PC-3 (cell line): ENCODE results near the gene KCNK3. TPM values are rescaled to one million over a fixed set of nuclear protein-coding genes. Genes with fewer than 3 reads are reported as not detected.

Experiments used
- ATAC-seq: fragments of 200-7000 bp; cut with Tn5 transposase; 2 replicates; pipeline ENCODE4 v1.9.1; 2020; ENCODE audit warnings: mild to moderate bottlenecking, moderate library complexity
- BruUV-seq: library from RNA; stranded (reverse); fragments of 400-500 nt; replicated peaks from 2 replicates; lab custom pipeline; 2021; lab: Mats Ljungman, UMichigan
- CTCF ChIA-PET: fragments of 300-600 bp; sonication (Branson Sonifier 250); formaldehyde crosslinking; loops from one replicate; lab custom pipeline; 2022; ENCODE audit warnings: antibody characterized with exemption; lab: Charles Lee
- POLR2A ChIA-PET: fragments of 300-600 bp; sonication (Branson Sonifier 250); formaldehyde crosslinking; loops from one replicate; lab custom pipeline; 2022; ENCODE audit warnings: antibody characterized with exemption; ENCODE audit not compliant: unreplicated experiment; lab: Charles Lee
- DNase-seq: peaks from one replicate; pipeline ENCODE4 v3.0.0-alpha.2; 2015
- H2AFZ ChIP-seq: fragments of 300-600 bp; sonication (generic); 2 replicates; pipeline ENCODE4 v1.6.0; 2016; ENCODE audit warnings: antibody characterized with exemption, low read length
- H3F3A ChIP-seq: fragments of 300-600 bp; sonication (generic); one replicate; pipeline ENCODE4 v1.6.0; 2017; ENCODE audit warnings: antibody characterized with exemption, low read length, control low read depth, mild to moderate bottlenecking; ENCODE audit not compliant: unreplicated experiment
- H3K27ac ChIP-seq: fragments of 300-600 bp; sonication (generic); 2 replicates; pipeline ENCODE4 v1.5.1; 2016; ENCODE audit warnings: mild to moderate bottlenecking, low read length
- H3K27me3 ChIP-seq: fragments of 300-600 bp; sonication (generic); 2 replicates; pipeline ENCODE4 v1.6.1; 2016; ENCODE audit warnings: low read length, mixed read lengths
- H3K36me3 ChIP-seq: fragments of 300-600 bp; sonication (generic); 2 replicates; pipeline ENCODE4 v1.6.1; 2016; ENCODE audit warnings: low read depth, mixed run types, low read length, mixed read lengths
- H3K4me1 ChIP-seq: fragments of 300-600 bp; sonication (generic); 2 replicates; pipeline ENCODE4 v1.5.1; 2016; ENCODE audit warnings: low read length; ENCODE audit not compliant: insufficient read depth
- H3K4me2 ChIP-seq: fragments of 300-600 bp; sonication (generic); 2 replicates; pipeline ENCODE4 v1.6.0; 2016; ENCODE audit warnings: low read length
- H3K4me3 ChIP-seq: fragments of 300-600 bp; sonication (generic); 2 replicates; pipeline ENCODE4 v1.5.1; 2016; ENCODE audit warnings: mild to moderate bottlenecking, low read length, mixed read lengths
- H3K79me2 ChIP-seq: fragments of 300-600 bp; sonication (generic); 2 replicates; pipeline ENCODE4 v1.6.1; 2017; ENCODE audit warnings: low read length, mixed read lengths
- H3K9ac ChIP-seq: fragments of 300-600 bp; sonication (generic); 2 replicates; pipeline ENCODE4 v1.6.0; 2016; ENCODE audit warnings: mild to moderate bottlenecking, low read length
- H3K9me2 ChIP-seq: fragments of 300-600 bp; sonication (generic); replicated peaks from 2 replicates; pipeline ENCODE4 v1.6.1; 2016; ENCODE audit warnings: mixed run types, low read length, mixed read lengths
- H3K9me3 ChIP-seq: fragments of 300-600 bp; sonication (generic); 2 replicates; pipeline ENCODE4 v1.6.1; 2016; ENCODE audit warnings: low read length, mixed read lengths
- H4K20me1 ChIP-seq: fragments of 300-600 bp; sonication (generic); 2 replicates; pipeline ENCODE4 v1.6.1; 2016; ENCODE audit warnings: low read length, mixed read lengths
- EZH2 ChIP-seq: fragments of 300-600 bp; sonication (generic); IDR thresholded peaks from one replicate; pipeline ENCODE4 v1.6.1; 2017; ENCODE audit warnings: antibody characterized with exemption, mild to moderate bottlenecking, low read length; ENCODE audit not compliant: unreplicated experiment
- EZH2phosphoT487 ChIP-seq: fragments of 300-600 bp; sonication (generic); IDR thresholded peaks from 2 replicates; pipeline ENCODE4 v1.6.1; 2018; ENCODE audit warnings: mild to moderate bottlenecking, antibody characterized with exemption, low read length, borderline replicate concordance
- intact Hi-C: fragments of 100-400 bp; cut with micrococcal nuclease; formaldehyde crosslinking; loops from 2 replicates; pipeline ENCODE4 v1.9.0; 2023
- total RNA-seq: library from RNA; depleted of rRNA; stranded (reverse); fragments of >200 nt; gene quantifications from 2 replicates; pipeline ENCODE4 v1.2.3, GENCODE V29; 2014
- TF ChIP-seq, protein P1 (sequence below): fragments of 300-600 bp; sonication (generic); conservative IDR thresholded peaks from 2 replicates; pipeline ENCODE4 v1.5.1; 2017; ENCODE audit warnings: antibody characterized with exemption, low read depth, mild to moderate bottlenecking, low read length

KCNK3 gene
- total RNA-seq, 1 experiment from 2014 or later, result 0.04 TPM

DNA sequence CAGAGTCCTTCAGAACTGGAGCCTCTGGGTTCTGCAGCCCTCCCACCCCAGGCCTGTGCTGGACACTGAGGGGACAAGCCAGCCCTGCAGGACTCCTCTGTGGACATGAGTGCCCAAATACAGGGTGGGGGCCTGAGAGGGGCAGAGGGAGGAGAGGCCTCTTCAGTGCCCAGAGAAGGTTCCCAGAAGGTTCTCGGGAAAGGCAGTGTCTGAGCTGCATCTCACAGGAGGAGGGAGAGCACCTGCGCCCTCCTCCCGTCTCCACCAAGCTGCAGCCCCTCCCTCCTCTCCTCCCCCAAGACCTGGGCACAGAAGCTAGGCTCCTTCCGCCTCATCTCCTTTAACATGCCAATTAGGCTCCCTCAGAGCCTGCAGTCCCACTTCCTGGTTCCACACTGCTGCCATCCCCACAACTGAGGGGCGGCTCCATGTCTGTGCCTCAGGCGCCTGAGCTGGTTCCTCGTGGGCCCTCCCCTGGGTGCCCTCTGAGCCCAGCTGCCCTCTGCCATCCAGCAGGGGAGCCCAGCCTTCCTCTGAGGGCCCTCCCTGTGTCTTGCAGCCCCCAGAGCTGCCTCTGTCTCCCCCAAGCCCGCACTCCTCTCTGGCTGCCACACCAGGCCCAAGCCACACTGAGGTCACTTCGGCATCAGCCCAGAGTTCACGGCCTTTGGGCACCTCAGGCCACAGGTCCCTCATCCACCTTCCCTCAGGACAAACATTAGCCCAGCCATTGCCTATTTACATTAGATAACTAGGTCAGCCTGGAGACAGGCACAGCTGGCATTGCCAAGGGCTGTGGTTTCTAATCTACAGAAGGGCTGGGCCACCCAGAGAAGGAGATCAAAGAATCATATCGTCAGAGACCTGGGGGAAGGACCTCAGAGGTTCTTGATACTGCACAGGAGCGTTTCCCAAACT lies 28.9 kb downstream of the KCNK3 start:
- no peaks in the 10 kb centered on the region for H3F3A ChIP-seq
- intact Hi-C loops, result no loop called here
- ChIA-PET CTCF (no interaction called here), POLR2A (no interaction called here)
- no peak overlapping the region for H3K4me2 ChIP-seq
- BruUV-seq, result no TSS peak
- H3K27ac ChIP-seq, result no peak overlapping the region
- H3K4me1 ChIP-seq, result peaks cover 34% of the 10 kb centered on the region
- H3K79me2 ChIP-seq, result no peaks in the 10 kb centered on the region
- no peak overlapping the region for H2AFZ ChIP-seq
- H4K20me1 ChIP-seq, result no peaks in the 10 kb centered on the region
- no peak for DNase-seq
- H3K9ac ChIP-seq, result no peak overlapping the region
- TF ChIP-seq EZH2 (no peak), EZH2phosphoT487 (no peak)
- TF ChIP-seq, protein P1, sequence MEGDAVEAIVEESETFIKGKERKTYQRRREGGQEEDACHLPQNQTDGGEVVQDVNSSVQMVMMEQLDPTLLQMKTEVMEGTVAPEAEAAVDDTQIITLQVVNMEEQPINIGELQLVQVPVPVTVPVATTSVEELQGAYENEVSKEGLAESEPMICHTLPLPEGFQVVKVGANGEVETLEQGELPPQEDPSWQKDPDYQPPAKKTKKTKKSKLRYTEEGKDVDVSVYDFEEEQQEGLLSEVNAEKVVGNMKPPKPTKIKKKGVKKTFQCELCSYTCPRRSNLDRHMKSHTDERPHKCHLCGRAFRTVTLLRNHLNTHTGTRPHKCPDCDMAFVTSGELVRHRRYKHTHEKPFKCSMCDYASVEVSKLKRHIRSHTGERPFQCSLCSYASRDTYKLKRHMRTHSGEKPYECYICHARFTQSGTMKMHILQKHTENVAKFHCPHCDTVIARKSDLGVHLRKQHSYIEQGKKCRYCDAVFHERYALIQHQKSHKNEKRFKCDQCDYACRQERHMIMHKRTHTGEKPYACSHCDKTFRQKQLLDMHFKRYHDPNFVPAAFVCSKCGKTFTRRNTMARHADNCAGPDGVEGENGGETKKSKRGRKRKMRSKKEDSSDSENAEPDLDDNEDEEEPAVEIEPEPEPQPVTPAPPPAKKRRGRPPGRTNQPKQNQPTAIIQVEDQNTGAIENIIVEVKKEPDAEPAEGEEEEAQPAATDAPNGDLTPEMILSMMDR, result no peak
- H3K4me3 ChIP-seq, result no peak overlapping the region
- H3K9me2 ChIP-seq, result no peaks in the 10 kb centered on the region
- H3K9me3 ChIP-seq, result no peaks in the 10 kb centered on the region
- H3K27me3 ChIP-seq, result no peaks in the 10 kb centered on the region
- no peak for ATAC-seq
- no peaks in the 10 kb centered on the region for H3K36me3 ChIP-seq

DNA sequence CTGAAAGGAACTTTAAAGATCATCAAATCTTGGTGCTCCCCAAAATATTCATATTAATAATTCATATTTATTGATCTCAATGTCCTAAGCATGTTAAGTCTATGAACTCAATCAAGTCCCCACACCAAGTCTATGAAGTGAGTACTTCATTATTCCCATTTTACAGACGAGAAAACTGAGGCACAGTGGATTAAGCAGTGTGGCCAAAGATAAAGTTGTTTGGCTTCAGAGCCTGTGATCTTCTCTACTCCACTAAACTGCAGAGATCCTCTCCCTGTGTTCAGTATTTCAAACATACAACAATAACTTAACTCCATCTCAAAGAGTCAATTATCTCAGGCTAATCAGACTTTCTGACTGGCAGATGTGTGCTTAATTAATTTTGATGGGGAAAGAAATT lies 29.8 kb downstream of the KCNK3 start:
- H3K36me3 ChIP-seq, result no peaks in the 10 kb centered on the region
- no TSS peak for BruUV-seq
- H3K9ac ChIP-seq, result no peak overlapping the region
- TF ChIP-seq EZH2 (no peak), EZH2phosphoT487 (no peak)
- TF ChIP-seq, protein P1, result no peak
- H4K20me1 ChIP-seq, result no peaks in the 10 kb centered on the region
- no peak overlapping the region for H3K4me3 ChIP-seq
- POLR2A ChIA-PET, result no interaction called here
- DNase-seq (no peak), ATAC-seq (no peak)
- no peak overlapping the region for H3K4me2 ChIP-seq
- no peaks in the 10 kb centered on the region for H3K27me3 ChIP-seq
- H3K9me2 ChIP-seq, result no peaks in the 10 kb centered on the region
- no peaks in the 10 kb centered on the region for H3K9me3 ChIP-seq
- intact Hi-C loops, result no loop called here
- no peak overlapping the region for H3K27ac ChIP-seq
- H3F3A ChIP-seq, result no peaks in the 10 kb centered on the region
- no peaks in the 10 kb centered on the region for H3K79me2 ChIP-seq
- CTCF ChIA-PET, result no interaction called here
- no peak overlapping the region for H2AFZ ChIP-seq
- H3K4me1 ChIP-seq, result peaks cover 34% of the 10 kb centered on the region

DNA sequence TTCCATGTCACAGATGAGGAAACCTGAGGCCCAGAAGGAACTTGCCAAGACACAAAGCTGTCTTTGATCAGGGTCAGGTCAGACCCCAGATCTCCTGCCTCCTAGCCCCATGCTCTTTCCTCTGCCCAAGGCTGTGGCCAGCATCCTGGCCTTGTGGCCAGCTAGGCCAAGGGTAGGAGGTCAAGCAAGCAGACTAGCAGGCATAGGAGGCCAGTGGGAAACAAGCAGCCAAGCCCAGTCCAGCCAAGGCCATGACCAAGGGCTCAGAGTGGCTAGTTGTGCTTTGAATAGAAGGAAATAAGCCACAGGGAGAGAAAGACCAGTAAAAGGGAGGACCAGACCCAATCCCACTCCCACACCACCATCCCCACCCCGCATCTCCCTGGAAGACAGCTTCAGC lies 30.4 kb downstream of the KCNK3 start:
- Histone ChIP-seq H3K4me2 (no peak overlapping the region), H3K79me2 (no peaks in the 10 kb centered on the region), H3K4me1 (peaks cover 34% of the 10 kb centered on the region), H3K27me3 (no peaks in the 10 kb centered on the region), H3K9me3 (no peaks in the 10 kb centered on the region), H4K20me1 (no peaks in the 10 kb centered on the region), H3F3A (no peaks in the 10 kb centered on the region), H3K4me3 (no peak overlapping the region), H2AFZ (no peak overlapping the region), H3K9me2 (no peaks in the 10 kb centered on the region), H3K27ac (no peak overlapping the region), H3K36me3 (no peaks in the 10 kb centered on the region), H3K9ac (no peak overlapping the region)
- no peak for ATAC-seq
- ChIA-PET POLR2A (no interaction called here), CTCF (no interaction called here)
- no peak for DNase-seq
- intact Hi-C loops, result no loop called here
- TF ChIP-seq, protein P1, result no peak
- TF ChIP-seq EZH2 (no peak), EZH2phosphoT487 (no peak)
- BruUV-seq, result no TSS peak
